ENCODE data around the gene BASP1.

The BASP1 gene

GRCh38 chr5:17219006-17219422 is 1.6 kb downstream of the BASP1 start:
- no peak for TF ChIP-seq TOX (CRISPR knock-in tag; IDR thresholded peaks at IDR 0.05; ENCODE audit: borderline replicate concordance)
- no peak for TF ChIP-seq CREB5 (CRISPR knock-in tag; IDR thresholded peaks at IDR 0.05; ENCODE audit: low read depth)
- no peak for TF ChIP-seq POU6F1 (CRISPR knock-in tag; IDR thresholded peaks at IDR 0.05; ENCODE audit: borderline replicate concordance, low read depth)
- TF ChIP-seq CSDC2 (CRISPR knock-in tag; IDR thresholded peaks at IDR 0.05): no peak
- TF ChIP-seq TSHZ2 (CRISPR knock-in tag; IDR thresholded peaks at IDR 0.05): no peak
- TF ChIP-seq ZNF565 (CRISPR knock-in tag; conservative IDR thresholded peaks at IDR 0.05; ENCODE audit: low read depth): no peak
- no peak for TF ChIP-seq PATZ1 (CRISPR knock-in tag; IDR thresholded peaks at IDR 0.05; ENCODE audit: borderline replicate concordance)
- no peak for TF ChIP-seq CSRNP3 (CRISPR knock-in tag; IDR thresholded peaks at IDR 0.05)
- TF ChIP-seq ZC3H10 (CRISPR knock-in tag; IDR thresholded peaks at IDR 0.05): no peak
- TF ChIP-seq BACH2 (CRISPR knock-in tag; IDR thresholded peaks at IDR 0.05; ENCODE audit: borderline replicate concordance): no peak
- no peak for TF ChIP-seq ZNF70 (CRISPR knock-in tag; IDR thresholded peaks at IDR 0.05)
- TF ChIP-seq ISL1 (CRISPR knock-in tag; IDR thresholded peaks at IDR 0.05): no peak
- TF ChIP-seq OSR1 (CRISPR knock-in tag; IDR thresholded peaks at IDR 0.05): no peak
- no peak for TF ChIP-seq GLIS3 (CRISPR knock-in tag; IDR thresholded peaks at IDR 0.05)
- TF ChIP-seq ARNTL (CRISPR knock-in tag; IDR thresholded peaks at IDR 0.05; ENCODE audit: borderline replicate concordance, low read depth): no peak
- TF ChIP-seq SNAI2 (CRISPR knock-in tag; IDR thresholded peaks at IDR 0.05): no peak
- TF ChIP-seq ESRRG (CRISPR knock-in tag; IDR thresholded peaks at IDR 0.05): no peak
- ATAC-seq: peak; percentile 23

- no peak for TF ChIP-seq ZNF70 (CRISPR knock-in tag; IDR thresholded peaks at IDR 0.05)
- no peak for TF ChIP-seq ZNF565 (CRISPR knock-in tag; conservative IDR thresholded peaks at IDR 0.05; ENCODE audit: low read depth)
- TF ChIP-seq PATZ1 (CRISPR knock-in tag; IDR thresholded peaks at IDR 0.05; ENCODE audit: borderline replicate concordance): no peak
- TF ChIP-seq RARB (CRISPR knock-in tag; IDR thresholded peaks at IDR 0.05): no peak
- TF ChIP-seq ZC3H10 (CRISPR knock-in tag; IDR thresholded peaks at IDR 0.05): no peak
- no peak for TF ChIP-seq ISL1 (CRISPR knock-in tag; IDR thresholded peaks at IDR 0.05)
- no peak for TF ChIP-seq ESRRG (CRISPR knock-in tag; IDR thresholded peaks at IDR 0.05)
- no peak for TF ChIP-seq TSHZ2 (CRISPR knock-in tag; IDR thresholded peaks at IDR 0.05)
- TF ChIP-seq ZNF8 (CRISPR knock-in tag; IDR thresholded peaks at IDR 0.05): no peak
- ATAC-seq: no peak
These were observed 2.0 kb downstream of the BASP1 start for GRCh38 chr5:17219469-17219868.
